ENCODE measurements around the gene OR10V1. TPM values are rescaled to one million over a fixed set of nuclear protein-coding genes. Genes with fewer than 3 reads are reported as not detected.

Gene OR10V1
- total RNA-seq, 1 experiment from 2014 or later: not detected

GRCh38 chr11:59758401-59759037 lies 44.9 kb upstream of the OR10V1 start:
- no peak for TF ChIP-seq SIN3A (IDR thresholded peaks at IDR 0.05; ENCODE audit: borderline replicate concordance, insufficient read depth, low read depth, low read length)
- TF ChIP-seq REST (IDR thresholded peaks at IDR 0.05; ENCODE audit: insufficient read depth in 1 of 2, low read depth in 2 of 2, low read length in 1 of 2): no peak
- no peak for TF ChIP-seq TCF7L2 (IDR thresholded peaks at IDR 0.05; ENCODE audit: low read depth, low read length)
- no peak for TF ChIP-seq CTCF (IDR thresholded peaks at IDR 0.05)
- TF ChIP-seq POLR2AphosphoS5 (IDR thresholded peaks at IDR 0.05; ENCODE audit: low read depth, low read length): no peak

GRCh38 chr11:59756845-59757244 lies 43.2 kb upstream of the OR10V1 start:
- ChIA-PET CTCF (no interaction called here), POLR2A (no interaction called here)
- no TSS peak for BruUV-seq (replicated peaks)
- in situ Hi-C loops (cut with HindIII; ENCODE audit: low pct_unique_long_range_greater_than_20kb, low sequenced_read_pairs) (no loop called here), intact Hi-C loops (cut with micrococcal nuclease; ENCODE audit: unreplicated experiment) (no loop called here)
- ATAC-seq (no peak), DNase-seq (ENCODE audit: low read depth, low spot score) (no peak)
- H3K4me1 ChIP-seq (ENCODE audit: control insufficient read depth, insufficient read depth, low read length): peaks cover 14% of the 10 kb centered on the region
- peak overlapping the region; percentile 82 for H3K27ac ChIP-seq (ENCODE audit: low read length)
- H3K4me3 ChIP-seq (ENCODE audit: low read depth in 2 of 2, low read length in 2 of 2): peak overlapping the region; percentile 81 to 98
- H3K9me3 ChIP-seq (ENCODE audit: control insufficient read depth, insufficient read depth, low read depth, low read length): no peaks in the 10 kb centered on the region
- TF ChIP-seq POLR2AphosphoS5 (IDR thresholded peaks at IDR 0.05; ENCODE audit: low read depth, low read length) (no peak), REST (IDR thresholded peaks at IDR 0.05; ENCODE audit: insufficient read depth in 1 of 2, low read depth in 2 of 2, low read length in 1 of 2) (no peak), SIN3A (IDR thresholded peaks at IDR 0.05; ENCODE audit: borderline replicate concordance, insufficient read depth, low read depth, low read length) (no peak), CTCF (IDR thresholded peaks at IDR 0.05) (no peak), TCF7L2 (IDR thresholded peaks at IDR 0.05; ENCODE audit: low read depth, low read length) (no peak)
- peaks cover 2% of the 10 kb centered on the region; the same call in 1 of the 2 replicates for H3K36me3 ChIP-seq (ENCODE audit: control insufficient read depth, insufficient read depth, low read length)
- H3K27me3 ChIP-seq (ENCODE audit: control insufficient read depth, insufficient read depth, low read length): no peaks in the 10 kb centered on the region

More at GRCh38 chr11:59758401-59759037, 44.9 kb upstream of the OR10V1 start:
- POLR2A ChIA-PET: no interaction called here
- intact Hi-C loops (cut with micrococcal nuclease; ENCODE audit: unreplicated experiment) (no loop called here), in situ Hi-C loops (cut with HindIII; ENCODE audit: low pct_unique_long_range_greater_than_20kb, low sequenced_read_pairs) (no loop called here)
- no peak for ATAC-seq
- H3K27me3 ChIP-seq (ENCODE audit: control insufficient read depth, insufficient read depth, low read length): no peaks in the 10 kb centered on the region
- H3K36me3 ChIP-seq (ENCODE audit: control insufficient read depth, insufficient read depth, low read length): peaks cover 2% of the 10 kb centered on the region; the same call in 1 of the 2 replicates
- H3K9me3 ChIP-seq (ENCODE audit: control insufficient read depth, insufficient read depth, low read depth, low read length): no peaks in the 10 kb centered on the region
- CTCF ChIA-PET: no interaction called here
- no peak for DNase-seq (ENCODE audit: low read depth, low spot score)
- no peak overlapping the region for H3K27ac ChIP-seq (ENCODE audit: low read length)
- H3K4me1 ChIP-seq (ENCODE audit: control insufficient read depth, insufficient read depth, low read length): peaks cover 14% of the 10 kb centered on the region
- H3K4me3 ChIP-seq (ENCODE audit: low read depth in 2 of 2, low read length in 2 of 2): no peak overlapping the region
- BruUV-seq (replicated peaks): no TSS peak
